ENCODE measurements around the gene SEC14L5.

Gene SEC14L5

DNA sequence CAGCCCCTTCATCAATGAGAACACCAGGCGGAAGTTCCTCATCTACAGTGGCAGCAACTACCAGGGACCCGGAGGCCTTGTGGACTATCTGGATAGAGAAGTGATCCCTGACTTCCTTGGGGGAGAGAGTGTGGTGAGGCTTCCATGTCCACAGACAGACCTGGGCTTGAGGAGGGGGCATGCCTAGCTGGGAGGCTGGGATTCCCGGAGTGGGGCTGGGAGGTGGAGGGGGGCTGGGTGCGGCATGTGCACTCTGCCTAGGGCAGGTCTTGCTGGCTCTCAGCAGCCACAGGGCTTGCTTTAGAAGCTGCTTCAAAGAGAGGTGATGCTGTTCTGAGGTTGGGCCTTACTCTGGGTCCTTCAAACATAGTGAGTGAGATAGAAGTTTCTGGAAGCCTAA lies 47.8 kb downstream of the SEC14L5 start:
- Histone ChIP-seq H3K9ac (ENCODE audit: low read depth, low read length) (no peak overlapping the region), H3K27me3 (ENCODE audit: control insufficient read depth, insufficient read depth, low read length) (no peaks in the 10 kb centered on the region), H3K27ac (ENCODE audit: low read depth, low read length) (no peak overlapping the region)

DNA sequence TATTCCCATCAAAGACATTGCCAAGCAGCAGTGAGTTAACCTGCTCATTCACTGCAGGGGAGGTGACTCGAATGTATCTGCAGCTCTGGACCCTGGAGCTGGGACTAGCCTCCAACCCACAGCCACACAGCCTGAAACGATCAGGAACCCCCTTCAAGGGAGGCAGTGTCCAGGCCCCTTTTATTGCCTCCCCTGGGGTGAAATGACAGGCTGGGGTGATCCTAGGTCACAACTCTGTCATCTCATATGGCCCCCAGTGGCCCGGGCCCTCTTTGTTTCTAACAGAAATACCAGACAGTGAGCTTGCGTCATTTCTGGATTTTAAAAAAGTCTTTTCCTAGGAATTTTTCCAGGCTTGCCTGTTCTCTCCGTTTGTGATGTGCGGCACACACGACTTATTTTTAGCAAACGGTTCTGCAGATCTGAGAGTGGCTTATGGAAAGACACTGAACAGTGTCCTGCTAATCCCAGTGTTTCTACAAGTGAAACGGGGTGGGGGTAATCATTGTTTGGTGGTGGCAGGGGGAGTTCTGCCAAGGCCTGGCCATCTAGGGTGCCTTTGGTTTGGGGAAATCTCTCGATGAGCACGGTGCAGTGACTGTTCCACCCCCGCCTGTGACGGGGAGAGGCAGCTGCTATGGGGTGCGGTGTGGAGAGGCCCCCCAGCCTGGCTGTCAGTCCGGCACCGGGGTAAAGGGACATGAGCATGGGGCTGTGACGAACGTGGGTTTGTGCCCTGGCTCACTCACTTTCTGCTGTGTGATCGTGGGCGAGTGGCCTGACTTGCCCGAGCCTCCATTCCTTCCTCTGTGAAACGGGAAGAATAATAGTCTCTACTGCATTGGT lies 48.4 kb downstream of the SEC14L5 start:
- H3K9me3 ChIP-seq (ENCODE audit: control insufficient read depth, insufficient read depth, low read length), result no peaks in the 10 kb centered on the region
- no peaks in the 10 kb centered on the region; the same call in 1 of the 2 replicates for H3K4me1 ChIP-seq (ENCODE audit: control insufficient read depth, insufficient read depth, low read length)
- H3K4me3 ChIP-seq (ENCODE audit: low read depth, low read length), result no peak overlapping the region
- no peaks in the 10 kb centered on the region for H3K27me3 ChIP-seq (ENCODE audit: control insufficient read depth, insufficient read depth, low read length)
- no peak overlapping the region for H3K9ac ChIP-seq (ENCODE audit: low read depth, low read length)
- no peaks in the 10 kb centered on the region for H3K36me3 ChIP-seq (ENCODE audit: control insufficient read depth, insufficient read depth, low read length)
- H3K27ac ChIP-seq (ENCODE audit: low read depth, low read length), result no peak overlapping the region

More for the DNA sequence above, 47.8 kb downstream of the SEC14L5 start:
- Histone ChIP-seq H3K36me3 (ENCODE audit: control insufficient read depth, insufficient read depth, low read length) (no peaks in the 10 kb centered on the region), H3K9me3 (ENCODE audit: control insufficient read depth, insufficient read depth, low read length) (no peaks in the 10 kb centered on the region), H3K4me3 (ENCODE audit: low read depth, low read length) (no peak overlapping the region), H3K4me1 (ENCODE audit: control insufficient read depth, insufficient read depth, low read length) (no peaks in the 10 kb centered on the region)

DNA sequence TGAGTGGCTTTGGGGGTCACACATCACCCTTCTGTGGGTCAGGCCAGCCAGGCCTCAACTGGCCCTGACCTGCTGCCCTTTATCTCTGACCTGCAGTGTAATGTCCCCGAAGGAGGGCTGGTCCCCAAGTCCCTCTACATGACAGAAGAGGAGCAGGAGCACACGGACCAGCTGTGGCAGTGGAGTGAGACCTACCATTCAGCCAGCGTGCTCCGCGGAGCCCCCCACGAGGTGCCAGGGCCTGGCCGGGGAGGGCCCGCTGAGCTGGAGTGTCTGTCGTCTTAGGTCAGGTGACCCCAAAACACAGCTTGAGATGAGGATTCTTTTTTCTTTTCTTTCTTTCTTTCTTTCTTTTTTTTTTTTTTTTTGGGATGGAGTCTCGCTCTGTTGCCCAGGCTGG lies 49.1 kb downstream of the SEC14L5 start:
- no peak overlapping the region for H3K9ac ChIP-seq (ENCODE audit: low read depth, low read length)
- H3K36me3 ChIP-seq (ENCODE audit: control insufficient read depth, insufficient read depth, low read length), result no peaks in the 10 kb centered on the region
- H3K9me3 ChIP-seq (ENCODE audit: control insufficient read depth, insufficient read depth, low read length), result no peaks in the 10 kb centered on the region
- H3K4me1 ChIP-seq (ENCODE audit: control insufficient read depth, insufficient read depth, low read length), result no peaks in the 10 kb centered on the region; the same call in 1 of the 2 replicates
- H3K27ac ChIP-seq (ENCODE audit: low read depth, low read length), result no peak overlapping the region
- no peak overlapping the region for H3K4me3 ChIP-seq (ENCODE audit: low read depth, low read length)
- no peaks in the 10 kb centered on the region for H3K27me3 ChIP-seq (ENCODE audit: control insufficient read depth, insufficient read depth, low read length)

DNA sequence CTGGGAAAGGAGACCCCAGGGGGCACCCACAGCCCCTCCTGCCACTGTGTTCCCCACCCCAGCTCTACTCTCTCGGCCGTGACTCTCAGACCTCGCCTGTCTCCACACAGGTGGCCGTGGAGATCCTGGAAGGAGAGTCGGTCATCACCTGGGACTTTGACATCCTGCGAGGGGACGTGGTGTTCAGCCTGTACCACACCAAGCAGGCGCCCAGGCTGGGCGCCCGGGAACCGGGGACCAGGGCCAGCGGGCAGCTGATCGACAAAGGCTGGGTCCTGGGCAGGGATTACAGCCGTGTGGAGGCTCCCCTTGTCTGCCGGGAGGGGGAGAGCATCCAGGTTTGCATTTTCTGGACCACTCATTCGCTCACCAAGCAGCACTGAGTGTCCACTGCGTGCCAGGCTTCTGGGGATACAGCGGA lies 50.2 kb downstream of the SEC14L5 start:
- no peaks in the 10 kb centered on the region for H3K36me3 ChIP-seq (ENCODE audit: control insufficient read depth, insufficient read depth, low read length)
- H3K4me1 ChIP-seq (ENCODE audit: control insufficient read depth, insufficient read depth, low read length), result no peaks in the 10 kb centered on the region; the same call in 1 of the 2 replicates
- H3K9me3 ChIP-seq (ENCODE audit: control insufficient read depth, insufficient read depth, low read length), result no peaks in the 10 kb centered on the region
- no peak overlapping the region for H3K4me3 ChIP-seq (ENCODE audit: low read depth, low read length)
- H3K27ac ChIP-seq (ENCODE audit: low read depth, low read length), result no peak overlapping the region
- no peaks in the 10 kb centered on the region for H3K27me3 ChIP-seq (ENCODE audit: control insufficient read depth, insufficient read depth, low read length)
- H3K9ac ChIP-seq (ENCODE audit: low read depth, low read length), result no peak overlapping the region

DNA sequence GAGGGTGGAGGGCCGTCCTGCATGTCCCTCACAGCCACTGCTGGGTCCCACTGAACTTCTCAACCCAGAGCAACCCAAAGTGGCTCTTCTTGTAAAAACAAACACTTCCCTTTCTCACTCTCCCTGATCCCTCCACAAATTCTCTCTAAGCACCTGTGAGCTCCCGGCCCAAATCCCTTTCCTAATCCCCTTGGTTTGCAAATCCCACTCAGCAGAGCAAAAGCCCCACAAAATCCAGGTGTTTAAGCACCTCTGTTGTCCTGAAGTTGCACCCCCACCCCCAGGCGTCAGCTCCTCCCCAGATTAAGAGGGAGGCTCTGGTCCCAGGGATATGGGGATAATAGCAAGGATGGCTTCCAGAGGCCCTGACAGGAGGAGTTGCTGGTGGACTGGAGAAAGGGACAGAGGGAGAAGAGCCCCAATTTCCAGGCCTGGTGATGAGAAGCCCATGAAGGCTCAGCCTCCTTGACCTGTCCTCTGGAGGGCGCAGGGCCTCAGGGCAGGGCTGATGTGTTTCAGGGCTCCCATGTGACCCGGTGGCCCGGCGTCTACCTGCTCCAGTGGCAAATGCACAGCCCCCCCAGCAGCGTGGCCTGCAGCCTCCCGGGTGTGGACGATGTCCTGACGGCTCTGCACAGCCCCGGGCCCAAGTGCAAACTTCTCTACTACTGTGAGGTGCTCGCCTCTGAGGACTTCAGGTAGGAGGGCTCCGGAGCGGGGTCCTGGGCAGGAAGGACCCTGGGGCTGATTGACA lies 52.6 kb downstream of the SEC14L5 start:
- Histone ChIP-seq H3K9me3 (ENCODE audit: control insufficient read depth, insufficient read depth, low read length) (no peaks in the 10 kb centered on the region), H3K4me1 (ENCODE audit: control insufficient read depth, insufficient read depth, low read length) (no peaks in the 10 kb centered on the region; the same call in 1 of the 2 replicates), H3K27me3 (ENCODE audit: control insufficient read depth, insufficient read depth, low read length) (no peaks in the 10 kb centered on the region), H3K9ac (ENCODE audit: low read depth, low read length) (no peak overlapping the region), H3K36me3 (ENCODE audit: control insufficient read depth, insufficient read depth, low read length) (no peaks in the 10 kb centered on the region), H3K4me3 (ENCODE audit: low read depth, low read length) (no peak overlapping the region), H3K27ac (ENCODE audit: low read depth, low read length) (no peak overlapping the region)

DNA sequence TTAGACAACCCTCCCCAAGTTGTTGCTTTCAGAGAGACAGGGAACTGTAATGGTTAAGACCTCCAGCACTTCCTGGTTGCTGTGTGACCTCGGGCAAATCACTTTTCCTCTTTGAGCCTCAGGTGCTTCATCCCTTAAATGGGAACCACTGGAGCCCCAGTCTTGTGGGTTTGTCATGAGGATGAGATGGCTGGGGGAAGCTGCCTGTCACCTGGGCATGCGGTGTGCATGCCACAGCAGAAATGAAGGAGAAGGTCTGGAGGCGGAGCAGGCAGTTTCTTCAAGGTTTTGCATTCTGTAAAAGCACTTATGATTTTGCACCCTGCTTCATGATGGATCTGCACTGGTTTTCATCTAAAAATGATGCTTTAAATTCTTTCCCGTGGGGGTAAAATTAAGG lies 53.5 kb downstream of the SEC14L5 start:
- Histone ChIP-seq H3K27ac (ENCODE audit: low read depth, low read length) (no peak overlapping the region), H3K27me3 (ENCODE audit: control insufficient read depth, insufficient read depth, low read length) (no peaks in the 10 kb centered on the region), H3K9me3 (ENCODE audit: control insufficient read depth, insufficient read depth, low read length) (no peaks in the 10 kb centered on the region), H3K4me1 (ENCODE audit: control insufficient read depth, insufficient read depth, low read length) (no peaks in the 10 kb centered on the region; the same call in 1 of the 2 replicates), H3K36me3 (ENCODE audit: control insufficient read depth, insufficient read depth, low read length) (no peaks in the 10 kb centered on the region), H3K9ac (ENCODE audit: low read depth, low read length) (no peak overlapping the region), H3K4me3 (ENCODE audit: low read depth, low read length) (no peak overlapping the region)

DNA sequence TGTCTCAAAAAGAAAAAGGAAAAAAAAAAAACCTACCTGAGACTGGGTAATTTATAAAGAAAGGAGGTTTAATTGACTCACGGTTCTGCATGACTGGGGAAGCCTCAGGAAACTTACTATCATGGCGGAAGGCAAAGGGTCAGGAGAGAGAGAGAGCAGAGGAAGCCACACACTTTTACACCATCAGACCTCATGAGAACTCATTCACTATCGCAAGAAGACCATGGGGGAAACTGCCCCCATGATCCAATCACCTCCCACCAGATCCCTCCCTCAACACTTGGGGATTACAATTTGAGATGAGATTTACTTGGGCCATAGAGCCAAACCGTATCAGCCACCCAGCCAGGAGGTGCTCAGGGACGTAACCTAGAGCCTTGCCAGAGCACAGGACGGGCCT lies 54.8 kb downstream of the SEC14L5 start:
- Histone ChIP-seq H3K4me1 (ENCODE audit: control insufficient read depth, insufficient read depth, low read length) (no peaks in the 10 kb centered on the region; the same call in 1 of the 2 replicates), H3K9ac (ENCODE audit: low read depth, low read length) (no peak overlapping the region), H3K27me3 (ENCODE audit: control insufficient read depth, insufficient read depth, low read length) (no peaks in the 10 kb centered on the region), H3K27ac (ENCODE audit: low read depth, low read length) (no peak overlapping the region), H3K4me3 (ENCODE audit: low read depth, low read length) (no peak overlapping the region), H3K36me3 (ENCODE audit: control insufficient read depth, insufficient read depth, low read length) (no peaks in the 10 kb centered on the region), H3K9me3 (ENCODE audit: control insufficient read depth, insufficient read depth, low read length) (no peaks in the 10 kb centered on the region)

DNA sequence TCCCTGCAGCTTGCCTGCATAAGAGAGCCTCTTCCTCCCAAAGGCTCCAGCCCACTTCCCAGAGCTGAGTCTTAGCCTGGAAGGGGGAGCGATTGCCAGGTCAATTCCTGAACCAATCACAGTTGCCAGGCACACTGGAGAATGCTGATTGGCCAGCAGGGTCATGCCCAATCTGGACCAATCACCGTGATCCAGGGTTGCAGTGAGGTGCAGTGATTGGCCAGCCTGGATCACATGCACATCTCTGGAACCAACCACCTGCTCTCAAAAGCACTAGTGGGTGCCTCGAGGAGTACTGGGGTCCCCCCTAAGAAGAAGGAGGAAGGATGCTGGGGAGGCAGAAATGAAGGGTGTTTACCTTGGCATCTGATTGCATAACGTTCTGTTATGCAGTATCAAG lies 57.2 kb downstream of the SEC14L5 start:
- H3K36me3 ChIP-seq (ENCODE audit: control insufficient read depth, insufficient read depth, low read length), result no peaks in the 10 kb centered on the region
- H3K27me3 ChIP-seq (ENCODE audit: control insufficient read depth, insufficient read depth, low read length), result no peaks in the 10 kb centered on the region
- H3K9me3 ChIP-seq (ENCODE audit: control insufficient read depth, insufficient read depth, low read length), result no peaks in the 10 kb centered on the region
- H3K4me3 ChIP-seq (ENCODE audit: low read depth, low read length), result no peak overlapping the region
- H3K9ac ChIP-seq (ENCODE audit: low read depth, low read length), result no peak overlapping the region
- no peak overlapping the region for H3K27ac ChIP-seq (ENCODE audit: low read depth, low read length)
- H3K4me1 ChIP-seq (ENCODE audit: control insufficient read depth, insufficient read depth, low read length), result no peaks in the 10 kb centered on the region; the same call in 1 of the 2 replicates

DNA sequence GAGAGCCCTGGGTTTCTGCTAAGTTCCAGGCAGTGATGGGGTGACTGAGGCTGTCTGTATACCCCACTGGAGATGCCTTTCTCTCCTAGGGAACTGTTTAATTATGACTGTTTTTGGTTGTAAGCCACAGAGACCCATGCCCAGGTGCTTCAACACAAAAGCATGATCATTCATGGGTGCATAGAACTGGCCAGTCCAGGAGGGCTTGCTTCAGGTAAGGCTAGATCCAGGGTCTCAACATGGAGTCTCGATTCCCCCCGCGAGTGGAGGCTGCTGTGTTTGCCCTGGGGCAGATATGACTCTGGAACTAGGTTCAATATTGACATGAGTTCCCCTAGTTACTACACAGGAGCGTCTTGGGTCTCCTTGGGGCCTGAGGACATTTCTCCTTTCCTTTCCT lies 57.8 kb downstream of the SEC14L5 start:
- Histone ChIP-seq H3K4me1 (ENCODE audit: control insufficient read depth, insufficient read depth, low read length) (no peaks in the 10 kb centered on the region; the same call in 1 of the 2 replicates), H3K27me3 (ENCODE audit: control insufficient read depth, insufficient read depth, low read length) (no peaks in the 10 kb centered on the region), H3K27ac (ENCODE audit: low read depth, low read length) (no peak overlapping the region), H3K4me3 (ENCODE audit: low read depth, low read length) (no peak overlapping the region), H3K9me3 (ENCODE audit: control insufficient read depth, insufficient read depth, low read length) (no peaks in the 10 kb centered on the region), H3K9ac (ENCODE audit: low read depth, low read length) (no peak overlapping the region), H3K36me3 (ENCODE audit: control insufficient read depth, insufficient read depth, low read length) (no peaks in the 10 kb centered on the region)

DNA sequence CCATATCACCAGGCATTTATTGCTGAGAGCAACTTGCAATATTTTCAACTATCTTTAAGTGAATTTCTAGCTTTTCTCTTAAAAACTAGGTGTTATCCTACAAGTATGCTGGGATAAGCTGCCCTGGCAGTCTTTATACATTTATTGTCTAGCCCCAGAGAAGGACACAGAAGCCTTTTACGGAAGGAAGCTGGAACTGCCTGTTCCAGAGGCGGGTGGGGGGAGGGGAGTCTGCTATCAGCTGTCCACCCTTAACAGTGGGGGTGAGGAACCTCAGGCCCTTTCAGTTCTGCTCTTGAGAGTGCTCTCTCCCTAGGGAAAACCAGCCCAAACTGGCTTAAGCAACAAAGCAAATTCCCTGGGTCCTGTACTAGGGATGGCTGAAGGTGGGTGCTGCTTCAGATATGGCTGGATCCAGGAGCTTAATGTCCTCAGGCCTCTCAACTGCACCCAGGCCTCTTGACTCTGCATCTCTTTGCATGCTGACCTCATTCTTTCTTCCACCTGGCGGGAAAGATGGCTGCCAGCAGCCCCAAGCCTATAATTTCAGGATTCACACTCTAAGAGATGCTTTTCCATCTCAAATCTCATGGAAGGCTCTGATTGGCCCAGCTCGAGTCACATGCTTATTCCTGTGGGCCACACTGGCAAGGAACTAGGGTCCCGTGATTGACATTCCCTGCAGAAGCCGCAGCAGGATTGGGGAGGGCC lies 59.0 kb downstream of the SEC14L5 start:
- Histone ChIP-seq H3K9ac (ENCODE audit: low read depth, low read length) (no peak overlapping the region), H3K4me3 (ENCODE audit: low read depth, low read length) (no peak overlapping the region), H3K9me3 (ENCODE audit: control insufficient read depth, insufficient read depth, low read length) (no peaks in the 10 kb centered on the region), H3K27ac (ENCODE audit: low read depth, low read length) (no peak overlapping the region), H3K36me3 (ENCODE audit: control insufficient read depth, insufficient read depth, low read length) (no peaks in the 10 kb centered on the region), H3K27me3 (ENCODE audit: control insufficient read depth, insufficient read depth, low read length) (no peaks in the 10 kb centered on the region), H3K4me1 (ENCODE audit: control insufficient read depth, insufficient read depth, low read length) (no peaks in the 10 kb centered on the region)

DNA sequence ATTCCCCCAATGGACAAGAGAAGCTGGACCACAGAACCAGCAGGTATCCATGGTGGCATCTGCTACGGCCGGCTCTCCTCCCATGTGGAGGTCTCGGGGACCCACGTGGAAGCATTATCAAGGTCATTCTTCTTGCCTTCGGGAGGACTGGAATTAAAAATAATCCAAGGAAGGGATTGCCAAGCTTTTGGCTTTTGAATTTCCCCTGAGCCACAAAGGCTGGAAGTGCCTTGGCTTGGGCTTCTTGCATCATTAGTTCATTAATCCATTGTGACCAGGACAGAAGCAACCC lies 59.5 kb downstream of the SEC14L5 start:
- H3K9ac ChIP-seq (ENCODE audit: low read depth, low read length), result no peak overlapping the region
- no peak overlapping the region for H3K27ac ChIP-seq (ENCODE audit: low read depth, low read length)
- no peaks in the 10 kb centered on the region for H3K9me3 ChIP-seq (ENCODE audit: control insufficient read depth, insufficient read depth, low read length)
- no peaks in the 10 kb centered on the region for H3K4me1 ChIP-seq (ENCODE audit: control insufficient read depth, insufficient read depth, low read length)
- H3K27me3 ChIP-seq (ENCODE audit: control insufficient read depth, insufficient read depth, low read length), result no peaks in the 10 kb centered on the region
- no peak overlapping the region for H3K4me3 ChIP-seq (ENCODE audit: low read depth, low read length)
- no peaks in the 10 kb centered on the region for H3K36me3 ChIP-seq (ENCODE audit: control insufficient read depth, insufficient read depth, low read length)

All from HUES48 (cell line).